GM12878 (cell line): ENCODE measurements around the gene SPI1. TPM values are rescaled to one million over a fixed set of nuclear protein-coding genes. Genes with fewer than 3 reads are reported as not detected.

ENCODE experiments used
- ATAC-seq: fragments of 200-7000 bp; cut with Tn5 transposase; 3 replicates; pipeline ENCODE4 v1.9.1; 2020; ENCODE audit warnings: mild to moderate bottlenecking, moderate library complexity
- BruUV-seq: library from RNA; stranded (reverse); fragments of 400-500 nt; replicated peaks from 2 replicates; lab custom pipeline; 2021; lab: Mats Ljungman, UMichigan
- CTCF ChIA-PET: fragments of 300-600 bp; sonication (Branson Sonifier 250); formaldehyde crosslinking; extraction: SDS; loops from one replicate; lab custom pipeline; 2021; ENCODE audit warnings: inconsistent platforms; lab: Yijun Ruan, JAX
- POLR2A ChIA-PET: fragments of 350-600 bp; formaldehyde crosslinking; extraction: SDS; loops from one replicate; lab custom pipeline; 2021; ENCODE audit warnings: inconsistent platforms; lab: Charles Lee
- RAD21 ChIA-PET: fragments of 300-600 bp; sonication (Branson Sonifier 250); formaldehyde crosslinking; loops from one replicate; lab custom pipeline; 2023; ENCODE audit warnings: antibody characterized with exemption; ENCODE audit not compliant: unreplicated experiment; lab: Charles Lee
- SMC1A ChIA-PET: fragments of 300-600 bp; sonication (Branson Sonifier 250); formaldehyde crosslinking; loops from one replicate; lab custom pipeline; 2023; ENCODE audit not compliant: unreplicated experiment, uncharacterized antibody; lab: Charles Lee
- DNase-seq: peaks from one replicate; pipeline ENCODE4 v3.0.0-alpha.2; 2011; ENCODE audit warnings: low read depth, low spot score
- FAIRE-seq: peaks from 3 replicates; lab custom pipeline; 2011; peaks lifted over from hg19 to GRCh38; lab: Jason Lieb, UNC
- H2AFZ ChIP-seq: 2 replicates; pipeline ENCODE4 v1.6.0; 2011; ENCODE audit warnings: low read depth, low read length, control low read depth; ENCODE audit not compliant: control insufficient read depth
- H3K27ac ChIP-seq: 2 replicates; pipeline ENCODE4 v1.5.1; 2011; ENCODE audit warnings: control low read depth; ENCODE audit not compliant: control insufficient read depth, insufficient read depth
- H3K27me3 ChIP-seq, 2 experiments: replicated peaks in 1 of 2; 2 replicates each; pipeline versions ENCODE4 v1.6.0 to v1.6.1; 2011; ENCODE audit warnings: low read length in 1 of 2; ENCODE audit not compliant: control insufficient read depth in 2 of 2, insufficient read depth in 2 of 2
- H3K36me3 ChIP-seq, 2 experiments: 2 replicates each; pipeline ENCODE4 v1.5.1; 2011; ENCODE audit warnings: low read length in 1 of 2; ENCODE audit not compliant: control insufficient read depth in 2 of 2, insufficient read depth in 2 of 2
- H3K4me1 ChIP-seq: 2 replicates; pipeline ENCODE4 v1.6.1; 2011; ENCODE audit warnings: mild to moderate bottlenecking, low read length, moderate library complexity, mixed read lengths; ENCODE audit not compliant: control insufficient read depth, insufficient read depth
- H3K4me2 ChIP-seq: 2 replicates; pipeline ENCODE4 v1.6.0; 2011; ENCODE audit warnings: control low read depth; ENCODE audit not compliant: control insufficient read depth, insufficient read depth
- H3K4me3 ChIP-seq: fragments of 200-600 bp; sonication (generic); 2 replicates; pipeline ENCODE4 v1.5.1; 2016
- H3K79me2 ChIP-seq: 2 replicates; pipeline ENCODE4 v1.6.0; 2011; ENCODE audit warnings: low read length; ENCODE audit not compliant: control insufficient read depth, insufficient read depth
- H3K9ac ChIP-seq: 2 replicates; pipeline ENCODE4 v1.8.0; 2011; ENCODE audit warnings: low read length, control low read depth, mixed read lengths; ENCODE audit not compliant: control insufficient read depth, insufficient read depth
- H3K9me3 ChIP-seq: replicated peaks from 3 replicates; pipeline ENCODE4 v1.5.1; 2011; ENCODE audit warnings: mild to moderate bottlenecking, low read length; ENCODE audit not compliant: control insufficient read depth, insufficient read depth
- H4K20me1 ChIP-seq: 2 replicates; pipeline ENCODE4 v1.6.0; 2011; ENCODE audit not compliant: control insufficient read depth, insufficient read depth
- ASH2L ChIP-seq: fragments of 300-600, 200-600 bp; sonication (generic); IDR thresholded peaks from 2 replicates; pipeline ENCODE4 v1.6.1; 2017; ENCODE audit warnings: low read depth, mild to moderate bottlenecking, borderline replicate concordance
- CHD4 ChIP-seq: fragments of 200-600 bp; sonication (generic); IDR thresholded peaks from 2 replicates; pipeline ENCODE4 v1.6.1; 2016; ENCODE audit warnings: mild to moderate bottlenecking
- ESRRA ChIP-seq: IDR thresholded peaks from 2 replicates; pipeline ENCODE4 v1.6.1; 2012; ENCODE audit warnings: mild to moderate bottlenecking, low read length, improper control_type of control experiment
- FOXK2 ChIP-seq: fragments of 450-650 bp; IDR thresholded peaks from 2 replicates; pipeline ENCODE4 v1.6.1; 2017; ENCODE audit warnings: mild to moderate bottlenecking, moderate library complexity
- HDGF ChIP-seq: fragments of 450-650 bp; IDR thresholded peaks from 2 replicates; pipeline ENCODE4 v1.6.1; 2016; ENCODE audit warnings: antibody characterized with exemption
- MLLT1 ChIP-seq: fragments of 450-650 bp; IDR thresholded peaks from 2 replicates; pipeline ENCODE4 v1.6.1; 2016; ENCODE audit warnings: mild to moderate bottlenecking
- MTA2 ChIP-seq: fragments of 450-650 bp; IDR thresholded peaks from 2 replicates; pipeline ENCODE4 v1.6.1; 2016; ENCODE audit warnings: low read depth, mild to moderate bottlenecking, moderate library complexity
- STAT1 ChIP-seq: fragments of 450-650 bp; conservative IDR thresholded peaks from 2 replicates; pipeline ENCODE4 v1.6.1; 2014; ENCODE audit warnings: antibody characterized with exemption, mild to moderate bottlenecking
- TCF12 ChIP-seq: IDR thresholded peaks from 2 replicates; pipeline ENCODE4 v1.6.1; 2011; ENCODE audit warnings: low read depth, mild to moderate bottlenecking, low read length
- WGBS: methylation state at CpG from one replicate; pipeline ENCODE4 v1.1.6; 2016; ENCODE audit warnings: low lambda C conversion rate; ENCODE audit not compliant: insufficient replicate concordance, insufficient coverage; ENCODE audit errors: missing lambda C conversion rate; 5-methylcytosine and 5-hydroxymethylcytosine counted together
- in situ Hi-C: fragments of 300-500 bp; cut with MboI; formaldehyde crosslinking; loops from 9 replicates; pipeline ENCODE4 v1.14.3; 2018; ENCODE audit warnings: mixed read lengths
- intact Hi-C: fragments of 100-400 bp; cut with micrococcal nuclease; formaldehyde crosslinking; loops from one replicate; pipeline ENCODE4 v1.14.2; 2022; ENCODE audit not compliant: unreplicated experiment
- polyA plus RNA-seq, 11 experiments: library from polyadenylated mRNA; depleted of rRNA in 4 of 11; unstranded in 6 of 11; stranded (reverse) in 5 of 11; fragments of >200 nt; fragmentation: Nextera tagmentation in 4 of 11; fragmentation: Illumina TruSeq in 1 of 11; extraction: Ambion mirVana in 4 of 11; extraction: Trizol in 1 of 11; gene quantifications; 1 replicate in 1 of 11; 2 replicates in 10 of 11; pipeline versions ENCODE4 v1.2.1 to v1.2.3, GENCODE V29; 2011 to 2016; ENCODE audit warnings: inconsistent platforms in 2 of 11, missing spikeins in 2 of 11, low read depth in 1 of 11
- total RNA-seq, 4 experiments: library from RNA; depleted of rRNA in 3 of 4; stranded (reverse); fragments of >200 nt in 3 of 4; fragmentation: Illumina TruSeq in 1 of 4; extraction: Trizol in 1 of 4; gene quantifications; 2 replicates each; pipeline versions ENCODE4 v1.2.1 to v1.2.3, GENCODE V29; 2013 to 2021

Gene SPI1
- total and polyA plus RNA-seq, 10 of the 15 experiments (the other 5 are each of a cell fraction or from before 2014, with no cell fraction given) = 0.05 to 31.1 (median 9.7) TPM

- ChIA-PET RAD21 (interaction anchor here (0.5 kb wide), 1 partner anchor 36 kb away, joined by 3 read pairs; no protein-coding TSS in a partner anchor), POLR2A (interaction anchor here (0.6 to 5.0 kb wide), 3 partner anchors 11 to 108 kb away, joined by 3 to 94 read pairs (median 57); no protein-coding TSS in a partner anchor), CTCF (interaction anchor here (2.9 kb wide), 1 partner anchor 12 kb away, joined by 16 read pairs; no protein-coding TSS in a partner anchor), SMC1A (interaction anchor here (3.1 kb wide), 1 partner anchor 12 kb away, joined by 36 read pairs; no protein-coding TSS in a partner anchor)
- no peak overlapping the region for H3K27ac ChIP-seq
- H2AFZ ChIP-seq = no peak overlapping the region
- in situ Hi-C loops = no loop called here
- ATAC-seq (no peak), DNase-seq (no peak), FAIRE-seq (no peak)
- intact Hi-C loops = no loop called here
- peaks cover 1 to 2% of the 10 kb centered on the region in 2 experiments; a peak in 3 of 4 replicates for H3K36me3 ChIP-seq
- no peak overlapping the region for H3K9ac ChIP-seq
- WGBS = 98% methylated on average over 2 of the region's 2 CpGs
- H3K9me3 ChIP-seq = no peaks in the 10 kb centered on the region
- peaks cover 16% of the 10 kb centered on the region for H3K4me1 ChIP-seq
- no peak overlapping the region for H3K4me2 ChIP-seq
- no peaks in the 10 kb centered on the region for H3K27me3 ChIP-seq
- H3K79me2 ChIP-seq = peaks cover 35% of the 10 kb centered on the region
- BruUV-seq = no TSS peak
- TF ChIP-seq FOXK2 (peak; percentile 6; the same call in 1 of the 2 replicates), STAT1 (no peak)
- no peaks in the 10 kb centered on the region for H4K20me1 ChIP-seq
- H3K4me3 ChIP-seq = no peak overlapping the region
These were observed 1.7 kb upstream of the SPI1 start for GRCh38 chr11:47380078-47380477.

GRCh38 chr11:47379317-47379716 is 970 bp upstream of the SPI1 start:
- H3K27ac ChIP-seq = peak overlapping the region; percentile 93
- POLR2A ChIA-PET = interaction anchor here (0.6 to 5.0 kb wide), 5 partner anchors 12 to 785 kb away, joined by 3 to 94 read pairs (median 4); no protein-coding TSS in a partner anchor
- WGBS = 98% methylated on average over 2 of the region's 2 CpGs
- no TSS peak for BruUV-seq
- no peak for FAIRE-seq
- ATAC-seq = no peak
- peak overlapping the region; percentile 89 for H3K4me2 ChIP-seq
- H3K36me3 ChIP-seq = peaks cover 2 to 3% of the 10 kb centered on the region in 2 experiments; a peak in 3 of 4 replicates
- peaks cover 36% of the 10 kb centered on the region for H3K79me2 ChIP-seq
- H3K4me3 ChIP-seq = no peak overlapping the region
- SMC1A ChIA-PET = interaction anchor here (1.2 to 3.7 kb wide), 4 partner anchors 9 to 28 kb away, joined by 4 to 36 read pairs (median 13); no protein-coding TSS in a partner anchor
- H3K9ac ChIP-seq = peak overlapping the region; percentile 85; the same call in 1 of the 2 replicates
- intact Hi-C loops = loop anchor here (5.0 to 10.0 kb wide), 3 partner anchors 73 to 475 kb away; partner anchors contain the start of gene FNBP4
- TF ChIP-seq MTA2 (no peak), ASH2L (no peak), TCF12 (no peak), HDGF (peak; percentile 82), MLLT1 (peak; percentile 66; the same call in 1 of the 2 replicates), CHD4 (no peak), ESRRA (no peak)
- DNase-seq = no peak
- no peaks in the 10 kb centered on the region for H4K20me1 ChIP-seq
- in situ Hi-C loops = no loop called here
- H3K4me1 ChIP-seq = peaks cover 19% of the 10 kb centered on the region
- RAD21 ChIA-PET = interaction anchor here (0.5 to 3.4 kb wide), 5 partner anchors 11 to 36 kb away, joined by 3 to 31 read pairs (median 5); no protein-coding TSS in a partner anchor
- H3K27me3 ChIP-seq = no peaks in the 10 kb centered on the region
- no peak overlapping the region for H2AFZ ChIP-seq
- CTCF ChIA-PET = interaction anchor here (0.6 to 4.1 kb wide), 6 partner anchors 12 to 992 kb away, joined by 3 to 20 read pairs (median 8); partner anchors contain the start of gene SLC39A13
- H3K9me3 ChIP-seq = no peaks in the 10 kb centered on the region
